Activated T-cell treated with anti-CD3 and anti-CD28 coated beads, Interleukin-2, amount 50 U/mL, for 4 hours (primary cell): Measurements from ENCODE around the gene SDK2. TPM values are rescaled to one million over a fixed set of nuclear protein-coding genes. Genes with fewer than 3 reads are reported as not detected.

Experiments used
- ATAC-seq, 2 donors: fragments of 200-7000 bp; cut with Tn5 transposase; one replicate each; pipeline ENCODE4 v1.10.0; 2021
- DNase-seq: peaks from one replicate; pipeline ENCODE4 v3.0.0-alpha.2; 2020
- H3K27me3 Mint-ChIP-seq: one replicate; pipeline ENCODE4 v1.8.0; 2021; ENCODE audit warnings: low read depth, mixed read lengths
- H3K36me3 Mint-ChIP-seq: one replicate; pipeline ENCODE4 v1.8.0; 2022; ENCODE audit warnings: mixed read lengths; ENCODE audit not compliant: insufficient read depth
- H3K4me1 Mint-ChIP-seq: one replicate; pipeline ENCODE4 v1.8.0; 2021; ENCODE audit warnings: low read depth, mixed read lengths
- H3K4me3 Mint-ChIP-seq: one replicate; pipeline ENCODE4 v1.8.0; 2021; ENCODE audit warnings: mild to moderate bottlenecking, moderate library complexity, mixed read lengths
- H3K9me3 Mint-ChIP-seq: one replicate; pipeline ENCODE4 v1.8.0; 2021; ENCODE audit warnings: mixed read lengths
- total RNA-seq, 3 donors: library from RNA; stranded (reverse); gene quantifications; one replicate each; pipeline ENCODE4 v1.2.1, GENCODE V29; 2021

The SDK2 gene
- total RNA-seq, 3 donors from 2014 or later, result 0.08 to 0.20 (median 0.08) TPM

DNA sequence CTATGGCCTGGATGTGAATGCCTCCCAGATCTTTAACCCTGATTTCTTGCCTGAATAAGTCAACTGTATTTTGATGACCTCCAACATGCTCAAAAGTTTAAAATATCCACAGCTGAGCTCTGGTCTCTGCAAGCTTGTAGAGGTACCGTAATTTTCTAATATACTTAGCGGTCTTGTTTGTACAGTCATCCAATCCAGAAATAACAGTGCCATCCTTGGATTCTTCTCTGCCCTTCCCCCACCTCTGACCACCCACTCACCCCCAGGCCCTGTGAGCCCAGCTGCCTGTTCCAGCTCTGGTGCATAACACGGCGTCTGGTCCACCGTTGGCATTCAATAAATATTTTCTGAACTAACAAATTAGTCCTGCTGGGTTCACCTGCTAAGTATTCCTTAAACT, 113.1 kb downstream of the SDK2 start:
- no peak for DNase-seq
- ATAC-seq, result no peak
- Mint-ChIP-seq H3K27me3 (no peaks in the 10 kb centered on the region), H3K4me1 (peaks cover 2% of the 10 kb centered on the region), H3K36me3 (no peaks in the 10 kb centered on the region), H3K9me3 (no peaks in the 10 kb centered on the region), H3K4me3 (no peak overlapping the region)

DNA sequence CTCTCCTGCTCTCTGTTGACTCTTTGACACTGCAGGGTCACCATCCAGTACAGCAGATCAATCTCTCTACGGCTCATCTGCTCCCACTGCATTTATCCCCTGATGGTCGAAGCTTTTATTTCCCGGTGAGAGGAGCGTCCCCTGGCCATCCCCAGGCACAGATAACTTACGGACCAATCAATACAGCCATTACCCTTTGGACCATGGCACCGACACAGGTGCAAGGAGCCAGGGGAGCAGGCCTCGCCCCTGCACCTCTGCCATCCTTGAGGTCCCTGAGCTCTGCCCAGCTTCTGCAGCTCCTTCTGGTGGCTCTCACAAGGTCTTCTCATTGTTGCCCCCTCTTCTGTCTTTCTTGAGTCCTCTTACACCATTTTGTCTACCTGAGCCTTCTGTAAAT, 115.6 kb downstream of the SDK2 start:
- H3K36me3 Mint-ChIP-seq, result no peaks in the 10 kb centered on the region
- no peaks in the 10 kb centered on the region for H3K4me1 Mint-ChIP-seq
- ATAC-seq, result no peak
- H3K27me3 Mint-ChIP-seq, result no peaks in the 10 kb centered on the region
- no peak overlapping the region for H3K4me3 Mint-ChIP-seq
- DNase-seq, result no peak
- H3K9me3 Mint-ChIP-seq, result no peaks in the 10 kb centered on the region

DNA sequence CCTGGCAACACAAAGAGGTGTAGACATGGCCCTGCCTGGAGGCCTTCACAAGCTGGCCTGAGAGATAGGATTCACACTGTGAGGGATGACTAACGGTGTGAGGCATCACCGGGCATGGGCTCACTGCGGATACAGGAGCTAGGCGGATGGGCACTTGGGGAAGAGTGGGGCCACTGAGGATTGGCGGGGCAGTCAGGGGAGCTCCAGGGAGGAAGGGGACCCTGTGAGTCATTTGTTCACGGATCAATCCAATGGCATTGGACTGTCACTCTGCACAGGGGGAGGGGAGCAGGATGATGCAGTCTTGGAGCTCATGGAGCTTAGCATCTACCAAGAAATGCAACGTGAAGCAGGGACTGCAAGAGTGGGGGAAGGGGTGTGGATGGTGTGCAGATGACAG, 117.3 kb downstream of the SDK2 start:
- ATAC-seq, result no peak
- H3K27me3 Mint-ChIP-seq, result no peaks in the 10 kb centered on the region
- no peak for DNase-seq
- H3K36me3 Mint-ChIP-seq, result no peaks in the 10 kb centered on the region
- H3K9me3 Mint-ChIP-seq, result no peaks in the 10 kb centered on the region
- no peaks in the 10 kb centered on the region for H3K4me1 Mint-ChIP-seq
- H3K4me3 Mint-ChIP-seq, result no peak overlapping the region

DNA sequence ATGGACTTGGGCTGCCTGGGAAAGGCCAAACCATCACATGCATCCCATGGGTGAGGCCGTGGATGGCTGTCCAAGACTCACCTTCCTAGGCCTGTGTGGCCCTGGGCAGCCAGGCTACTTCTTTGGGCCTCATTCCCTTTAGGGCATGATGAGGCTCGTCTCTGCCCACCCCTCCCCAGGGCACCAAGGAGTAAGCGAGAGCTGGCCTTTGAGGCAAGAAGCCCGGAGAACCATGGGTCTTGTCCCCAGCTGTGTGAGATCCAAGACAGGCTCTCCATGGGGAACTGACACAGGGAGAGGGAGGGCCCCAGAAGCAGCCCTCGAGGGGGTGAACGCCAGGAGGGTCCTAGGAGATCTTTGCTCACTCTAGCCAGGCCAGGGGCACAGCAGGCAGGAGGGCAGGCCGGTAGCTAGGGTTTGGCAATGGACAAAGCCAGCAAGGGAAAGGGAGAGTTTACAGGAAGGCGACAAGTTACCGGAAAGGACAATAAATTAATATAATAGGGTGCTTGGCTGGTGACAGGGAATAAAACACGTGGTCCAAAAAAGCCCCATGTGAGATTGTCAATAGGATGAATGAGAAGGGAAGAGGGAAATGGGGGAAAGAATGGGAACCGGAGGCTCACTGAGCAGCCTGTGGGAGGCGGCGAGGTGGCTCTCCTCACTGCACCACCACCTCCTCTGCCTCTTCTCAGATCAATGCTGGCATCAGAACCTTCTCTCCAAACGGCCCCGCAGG, 119.1 kb downstream of the SDK2 start:
- no peak for ATAC-seq
- H3K4me1 Mint-ChIP-seq, result no peaks in the 10 kb centered on the region

DNA sequence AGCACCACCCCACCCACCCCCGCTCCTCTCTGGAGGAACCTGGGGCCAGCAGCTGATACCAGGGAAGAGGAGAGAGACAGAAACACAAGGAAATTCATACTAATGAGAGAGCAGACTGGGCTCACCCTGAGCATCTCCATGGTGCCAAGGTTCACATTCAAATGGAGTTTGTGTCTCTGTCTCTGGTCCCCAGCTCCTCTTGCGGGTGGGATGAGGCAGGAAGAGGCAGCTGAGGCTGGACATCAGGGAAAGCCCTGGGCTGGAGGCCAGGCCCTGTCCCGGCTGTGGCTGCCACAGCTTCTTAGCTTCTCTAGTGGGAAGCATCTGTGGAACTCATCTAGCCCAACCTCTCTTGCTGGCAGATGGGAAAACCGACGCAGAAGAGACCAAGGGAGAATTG, 121.5 kb downstream of the SDK2 start:
- H3K9me3 Mint-ChIP-seq, result no peaks in the 10 kb centered on the region
- no peaks in the 10 kb centered on the region for H3K36me3 Mint-ChIP-seq
- DNase-seq (no peak), ATAC-seq (no peak)
- no peaks in the 10 kb centered on the region for H3K27me3 Mint-ChIP-seq
- H3K4me3 Mint-ChIP-seq, result no peak overlapping the region
- no peaks in the 10 kb centered on the region for H3K4me1 Mint-ChIP-seq

More for the DNA sequence above, 119.1 kb downstream of the SDK2 start:
- no peak overlapping the region for H3K4me3 Mint-ChIP-seq
- H3K27me3 Mint-ChIP-seq, result no peaks in the 10 kb centered on the region
- H3K9me3 Mint-ChIP-seq, result no peaks in the 10 kb centered on the region
- H3K36me3 Mint-ChIP-seq, result no peaks in the 10 kb centered on the region
- DNase-seq, result no peak

DNA sequence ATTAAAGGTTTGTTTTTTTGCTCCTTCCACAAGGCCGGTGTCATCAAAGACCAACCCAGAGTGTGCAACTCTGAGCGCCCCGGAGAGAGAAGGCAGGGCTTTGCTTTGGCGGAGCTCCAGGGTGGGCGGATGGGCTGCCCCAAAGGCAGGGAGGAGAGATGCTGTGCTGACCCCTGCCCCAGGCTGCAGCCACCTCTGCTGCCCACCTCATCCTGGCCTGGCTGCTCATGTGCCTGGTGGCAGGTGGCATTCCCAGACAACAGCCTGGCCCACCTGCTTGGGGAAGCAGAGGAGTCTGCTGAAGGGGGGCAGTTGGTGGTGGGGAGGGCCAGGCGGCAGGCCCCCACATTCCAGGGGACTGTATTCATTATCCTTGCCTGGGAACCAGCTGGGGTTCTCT, 122.1 kb downstream of the SDK2 start:
- H3K4me1 Mint-ChIP-seq, result no peaks in the 10 kb centered on the region
- no peak for ATAC-seq

DNA sequence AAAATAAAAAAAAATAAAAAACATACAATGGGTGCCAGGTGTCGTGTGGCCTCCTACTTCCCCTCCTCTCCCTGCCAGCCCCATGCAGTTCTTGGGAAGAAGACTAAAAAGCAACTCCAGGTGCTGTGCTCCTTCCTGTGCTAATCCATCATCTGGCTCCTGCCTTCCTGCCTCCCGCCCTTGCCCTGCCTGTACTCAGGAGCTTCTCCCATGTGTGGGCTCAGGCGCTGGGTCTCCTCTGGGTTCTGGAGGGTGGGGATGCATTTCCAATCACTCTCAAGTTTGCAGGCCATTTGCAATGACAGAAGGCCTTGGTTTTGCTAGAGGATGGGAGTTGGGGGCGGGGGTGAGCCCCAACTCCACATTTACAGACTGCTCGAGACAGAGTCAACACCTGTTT, 122.9 kb downstream of the SDK2 start:
- Mint-ChIP-seq H3K4me1 (no peaks in the 10 kb centered on the region), H3K27me3 (no peaks in the 10 kb centered on the region), H3K9me3 (no peaks in the 10 kb centered on the region), H3K4me3 (no peak overlapping the region), H3K36me3 (no peaks in the 10 kb centered on the region)
- no peak for ATAC-seq
- DNase-seq, result no peak

More for the DNA sequence above, 122.1 kb downstream of the SDK2 start:
- no peak overlapping the region for H3K4me3 Mint-ChIP-seq
- no peaks in the 10 kb centered on the region for H3K27me3 Mint-ChIP-seq
- no peaks in the 10 kb centered on the region for H3K9me3 Mint-ChIP-seq
- no peak for DNase-seq
- no peaks in the 10 kb centered on the region for H3K36me3 Mint-ChIP-seq

DNA sequence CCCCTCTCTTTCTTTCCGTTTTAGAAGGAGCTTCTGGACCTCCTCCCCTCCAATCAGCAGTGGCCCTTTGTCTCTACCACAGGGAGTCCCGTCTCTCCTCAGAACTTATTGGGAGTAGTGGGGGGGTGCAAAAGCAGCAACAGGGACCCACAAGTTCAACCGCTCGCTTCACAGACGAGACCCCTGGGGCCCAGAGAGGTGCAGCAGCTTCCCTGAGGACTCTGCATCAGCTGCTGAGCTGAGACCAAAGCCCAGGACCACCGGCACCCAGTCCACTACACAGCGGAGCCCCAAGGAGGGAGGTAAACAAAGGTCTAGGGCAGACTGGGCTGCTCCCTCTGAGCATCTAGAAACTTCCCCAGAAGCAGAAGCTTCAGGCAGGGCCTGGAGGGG, 123.9 kb downstream of the SDK2 start:
- H3K36me3 Mint-ChIP-seq, result no peaks in the 10 kb centered on the region
- H3K27me3 Mint-ChIP-seq, result no peaks in the 10 kb centered on the region
- no peaks in the 10 kb centered on the region for H3K4me1 Mint-ChIP-seq
- no peaks in the 10 kb centered on the region for H3K9me3 Mint-ChIP-seq
- DNase-seq (no peak), ATAC-seq (no peak)
- no peak overlapping the region for H3K4me3 Mint-ChIP-seq

DNA sequence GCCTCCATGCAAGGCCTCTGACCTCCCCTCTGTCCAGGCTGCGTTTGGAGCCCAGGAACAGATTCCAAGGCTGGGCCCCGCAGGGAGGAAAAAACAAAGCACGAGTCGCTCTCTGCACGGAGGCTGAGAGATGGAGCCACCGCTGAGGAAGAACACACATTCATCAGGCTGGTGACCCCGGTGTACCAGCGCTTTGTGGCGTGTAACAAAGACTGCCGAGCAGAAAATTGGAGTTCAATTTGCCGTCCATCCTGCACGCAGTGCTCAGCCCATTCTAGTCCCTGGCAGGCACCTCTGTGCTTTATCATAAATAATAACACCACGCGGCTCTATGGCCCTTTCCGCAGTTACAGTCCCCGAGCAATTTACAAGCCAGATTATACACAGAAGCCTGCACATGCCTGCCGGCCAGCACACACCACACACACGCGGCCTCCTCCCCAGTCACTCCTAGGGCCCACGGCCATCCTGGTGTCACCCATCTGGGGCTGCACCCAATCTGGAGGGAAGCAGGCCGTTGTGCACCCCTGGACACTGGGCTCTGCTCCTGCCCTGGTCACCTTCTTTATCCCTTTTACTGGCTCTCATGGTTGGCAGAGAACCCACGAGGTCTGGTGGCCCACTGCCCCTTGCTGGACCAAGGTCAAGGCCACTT, 124.4 kb downstream of the SDK2 start:
- Mint-ChIP-seq H3K4me1 (no peaks in the 10 kb centered on the region), H3K36me3 (no peaks in the 10 kb centered on the region), H3K9me3 (no peaks in the 10 kb centered on the region), H3K4me3 (no peak overlapping the region), H3K27me3 (no peaks in the 10 kb centered on the region)
- no peak for ATAC-seq
- no peak for DNase-seq

DNA sequence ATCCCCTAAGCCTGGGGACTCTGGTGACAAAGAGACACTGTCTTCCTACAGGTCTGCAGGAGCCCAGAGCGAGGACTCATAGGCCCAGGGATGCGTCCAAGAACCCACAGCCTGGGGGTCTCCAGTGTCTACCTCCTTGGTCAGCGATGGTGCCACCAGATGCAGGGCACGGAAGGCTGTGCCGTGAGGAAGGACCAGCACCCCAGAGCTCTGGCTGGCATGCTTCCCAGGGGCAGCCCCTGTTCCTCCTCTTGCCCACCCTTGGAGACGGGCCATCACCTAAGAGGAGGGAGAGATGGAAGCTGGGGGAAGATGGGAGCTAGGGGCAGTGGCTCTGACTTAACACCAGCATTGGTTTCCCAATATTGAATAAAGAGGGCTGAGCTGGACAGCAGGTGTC, 125.2 kb downstream of the SDK2 start:
- H3K36me3 Mint-ChIP-seq, result no peaks in the 10 kb centered on the region
- no peaks in the 10 kb centered on the region for H3K4me1 Mint-ChIP-seq
- no peaks in the 10 kb centered on the region for H3K9me3 Mint-ChIP-seq
- no peak for ATAC-seq
- DNase-seq, result no peak
- no peaks in the 10 kb centered on the region for H3K27me3 Mint-ChIP-seq
- H3K4me3 Mint-ChIP-seq, result no peak overlapping the region

DNA sequence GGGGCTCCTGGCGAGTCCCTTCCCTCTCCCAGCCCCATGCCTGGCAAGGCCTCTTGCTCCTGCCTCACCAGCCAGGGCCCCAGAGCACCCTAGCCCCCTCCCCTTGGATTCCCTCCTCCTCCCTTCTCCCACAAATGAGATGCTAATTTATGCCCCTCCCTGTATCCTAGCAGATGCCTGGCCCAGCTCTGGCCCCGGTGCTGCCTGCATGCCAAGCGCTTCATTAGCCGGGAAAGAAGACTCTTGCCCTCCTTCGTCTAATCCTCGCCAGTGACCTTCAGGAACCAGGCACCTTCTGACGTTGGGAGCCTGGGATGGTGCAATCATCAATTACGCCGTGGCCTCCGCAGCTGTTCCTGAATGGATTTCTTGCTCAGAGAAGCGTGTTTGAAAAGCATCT, 127.8 kb downstream of the SDK2 start:
- H3K36me3 Mint-ChIP-seq, result no peaks in the 10 kb centered on the region
- H3K4me1 Mint-ChIP-seq, result no peaks in the 10 kb centered on the region
- H3K4me3 Mint-ChIP-seq, result no peak overlapping the region
- H3K9me3 Mint-ChIP-seq, result no peaks in the 10 kb centered on the region
- ATAC-seq (no peak), DNase-seq (no peak)
- no peaks in the 10 kb centered on the region for H3K27me3 Mint-ChIP-seq

DNA sequence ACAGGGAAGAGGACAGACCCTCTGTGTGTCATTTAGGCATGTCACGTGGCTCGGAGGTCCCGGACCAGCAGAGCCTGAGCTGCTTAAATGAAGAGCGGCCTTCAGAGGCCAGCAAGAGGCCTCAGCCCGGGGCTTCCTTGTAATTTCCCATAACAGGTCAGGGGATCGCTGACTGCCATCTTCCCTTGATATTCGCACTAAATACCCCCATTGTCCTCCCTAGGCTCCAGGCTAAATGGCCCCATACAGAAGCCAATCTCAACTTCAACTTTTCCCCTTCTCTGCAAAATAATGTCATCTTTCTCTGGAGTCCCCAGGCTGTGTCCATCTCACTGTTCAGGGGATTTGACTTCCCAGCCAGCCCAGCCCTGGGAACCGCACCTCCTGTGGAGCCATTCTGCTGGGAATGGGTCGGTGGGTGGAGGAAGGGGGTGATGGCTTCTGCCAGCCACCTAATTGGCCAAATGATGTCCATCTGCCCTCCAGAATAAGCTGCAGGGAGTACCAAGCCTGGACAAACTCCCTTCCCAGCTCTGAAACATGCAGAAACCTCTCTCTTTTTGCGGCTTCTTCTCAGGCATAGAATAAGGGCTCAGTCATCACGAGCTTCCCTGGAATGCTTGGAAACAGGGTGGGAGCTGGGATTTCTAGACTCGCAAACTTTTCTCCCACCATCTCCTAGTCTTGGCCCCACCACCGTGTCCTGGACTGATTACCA, 129.9 kb downstream of the SDK2 start:
- DNase-seq, result no peak
- no peak for ATAC-seq
- Mint-ChIP-seq H3K36me3 (no peaks in the 10 kb centered on the region), H3K4me1 (no peaks in the 10 kb centered on the region), H3K27me3 (no peaks in the 10 kb centered on the region), H3K4me3 (no peak overlapping the region), H3K9me3 (no peaks in the 10 kb centered on the region)

DNA sequence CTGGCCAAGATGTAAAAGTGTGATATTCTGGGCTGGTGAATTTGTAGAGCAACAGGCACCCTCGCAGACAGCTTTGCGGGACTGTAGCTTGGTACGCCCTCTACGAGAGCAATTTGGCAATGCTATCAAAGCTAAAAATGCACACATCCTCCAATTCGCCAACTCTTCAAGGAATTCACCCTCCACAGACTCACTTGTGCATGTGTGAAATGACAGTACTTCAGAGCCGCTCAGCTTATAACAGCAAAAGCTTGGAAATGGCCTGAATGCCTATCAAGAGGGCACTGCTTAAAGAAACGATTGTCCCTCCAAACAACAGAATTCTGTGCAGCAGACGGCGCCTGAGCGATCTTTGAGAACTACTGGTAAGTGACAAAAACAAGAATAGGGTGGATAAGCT, 130.8 kb downstream of the SDK2 start:
- Mint-ChIP-seq H3K4me3 (no peak overlapping the region), H3K36me3 (no peaks in the 10 kb centered on the region), H3K27me3 (no peaks in the 10 kb centered on the region), H3K9me3 (no peaks in the 10 kb centered on the region), H3K4me1 (no peaks in the 10 kb centered on the region)
- no peak for ATAC-seq
- DNase-seq, result no peak

DNA sequence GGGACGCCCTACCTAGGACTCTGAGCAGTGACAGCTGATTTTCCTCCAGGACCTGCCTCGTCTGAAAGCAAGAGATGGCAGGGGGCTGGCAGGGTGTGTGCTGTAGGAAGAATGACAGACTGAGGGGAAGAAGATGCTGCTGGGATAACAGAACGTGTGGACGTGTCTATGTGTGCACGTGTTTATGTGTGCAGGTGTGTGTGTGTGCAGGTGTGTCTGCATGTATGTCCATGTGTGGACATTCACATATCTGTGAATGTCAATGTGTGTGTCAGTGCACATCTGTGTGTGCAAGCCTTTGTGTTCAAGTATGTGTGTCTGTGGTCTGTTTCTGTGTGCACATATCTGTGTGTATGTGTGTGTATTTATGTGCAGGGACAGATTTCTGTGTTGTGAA, 132.5 kb downstream of the SDK2 start:
- no peaks in the 10 kb centered on the region for H3K9me3 Mint-ChIP-seq
- H3K4me1 Mint-ChIP-seq, result no peaks in the 10 kb centered on the region
- DNase-seq, result no peak
- no peaks in the 10 kb centered on the region for H3K27me3 Mint-ChIP-seq
- H3K4me3 Mint-ChIP-seq, result no peak overlapping the region
- H3K36me3 Mint-ChIP-seq, result no peaks in the 10 kb centered on the region
- ATAC-seq, result no peak
